ENCODE results near the gene RASGEF1C. TPM values are rescaled to one million over a fixed set of nuclear protein-coding genes. Genes with fewer than 3 reads are reported as not detected.

The RASGEF1C gene
- total RNA-seq, 1 donor from 2014 or later, result 0.27 TPM

DNA sequence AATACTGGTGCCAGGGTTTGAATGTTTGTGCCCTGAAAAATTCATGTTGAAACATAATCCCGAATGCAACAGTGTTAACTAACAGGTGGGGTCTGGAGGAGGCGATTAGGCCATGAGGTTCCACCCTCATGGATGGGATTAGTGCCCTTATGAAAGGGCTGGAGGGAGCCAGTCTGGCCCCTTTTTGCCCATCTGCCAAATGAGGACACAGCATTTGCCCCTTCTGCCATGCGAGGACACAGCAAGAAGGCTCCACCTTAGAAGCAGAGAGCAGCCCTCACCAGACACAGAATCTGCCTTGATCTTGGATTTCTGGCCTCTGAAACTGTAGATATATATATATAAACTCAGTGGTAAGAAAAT is 104.9 kb downstream of the RASGEF1C start:
- Histone ChIP-seq H3K36me3 (no peaks in the 10 kb centered on the region), H3K4me3 (no peak overlapping the region), H3K9me3 (replicated peaks) (peaks cover 31% of the 10 kb centered on the region), H3K27ac (replicated peaks) (no peak overlapping the region), H3K27me3 (ENCODE audit: low read depth) (peaks cover 52% of the 10 kb centered on the region), H3K4me1 (no peaks in the 10 kb centered on the region)
- intact Hi-C loops (cut with micrococcal nuclease), result no loop called here
- TF ChIP-seq, protein P1, sequence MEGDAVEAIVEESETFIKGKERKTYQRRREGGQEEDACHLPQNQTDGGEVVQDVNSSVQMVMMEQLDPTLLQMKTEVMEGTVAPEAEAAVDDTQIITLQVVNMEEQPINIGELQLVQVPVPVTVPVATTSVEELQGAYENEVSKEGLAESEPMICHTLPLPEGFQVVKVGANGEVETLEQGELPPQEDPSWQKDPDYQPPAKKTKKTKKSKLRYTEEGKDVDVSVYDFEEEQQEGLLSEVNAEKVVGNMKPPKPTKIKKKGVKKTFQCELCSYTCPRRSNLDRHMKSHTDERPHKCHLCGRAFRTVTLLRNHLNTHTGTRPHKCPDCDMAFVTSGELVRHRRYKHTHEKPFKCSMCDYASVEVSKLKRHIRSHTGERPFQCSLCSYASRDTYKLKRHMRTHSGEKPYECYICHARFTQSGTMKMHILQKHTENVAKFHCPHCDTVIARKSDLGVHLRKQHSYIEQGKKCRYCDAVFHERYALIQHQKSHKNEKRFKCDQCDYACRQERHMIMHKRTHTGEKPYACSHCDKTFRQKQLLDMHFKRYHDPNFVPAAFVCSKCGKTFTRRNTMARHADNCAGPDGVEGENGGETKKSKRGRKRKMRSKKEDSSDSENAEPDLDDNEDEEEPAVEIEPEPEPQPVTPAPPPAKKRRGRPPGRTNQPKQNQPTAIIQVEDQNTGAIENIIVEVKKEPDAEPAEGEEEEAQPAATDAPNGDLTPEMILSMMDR (IDR thresholded peaks at IDR 0.05; ENCODE audit: borderline replicate concordance), result no peak
- DNase-seq, result no peak

DNA sequence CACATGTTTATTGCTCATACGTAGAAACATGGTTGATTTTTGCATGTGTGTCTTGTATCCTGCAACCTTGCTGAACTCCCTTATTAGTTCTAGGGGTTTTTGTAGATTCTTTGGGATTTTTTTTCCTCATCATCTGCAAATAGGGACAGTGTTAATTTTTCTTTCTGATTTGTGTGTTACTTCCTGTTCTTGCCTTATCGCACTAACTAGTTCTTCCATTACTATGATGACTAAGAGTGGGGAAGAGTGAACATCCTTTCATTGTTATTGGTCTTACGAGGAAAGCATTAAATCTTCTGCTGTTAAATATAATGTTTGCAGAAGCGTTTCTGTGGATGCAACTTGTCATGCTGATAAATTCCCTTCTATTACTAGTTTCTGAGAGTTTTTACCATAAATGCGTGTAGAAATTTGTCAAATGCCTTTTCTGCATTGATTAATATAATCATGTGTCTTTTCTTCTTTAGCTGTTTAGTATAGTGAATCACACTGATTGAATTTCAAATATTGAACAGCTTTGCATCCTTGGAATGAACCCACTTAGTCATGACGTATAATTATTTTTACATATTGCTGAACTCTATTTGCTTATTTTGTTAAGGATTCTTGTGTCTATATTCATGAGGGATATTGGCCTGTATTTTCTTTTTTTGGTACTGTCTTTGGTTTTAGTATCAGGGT is 105.4 kb downstream of the RASGEF1C start:
- intact Hi-C loops (cut with micrococcal nuclease), result no loop called here
- no peak overlapping the region for H3K27ac ChIP-seq (replicated peaks)
- H3K9me3 ChIP-seq (replicated peaks), result peaks cover 30% of the 10 kb centered on the region
- TF ChIP-seq, protein P1 (IDR thresholded peaks at IDR 0.05; ENCODE audit: borderline replicate concordance), result no peak
- peaks cover 55% of the 10 kb centered on the region for H3K27me3 ChIP-seq (ENCODE audit: low read depth)
- H3K36me3 ChIP-seq, result no peaks in the 10 kb centered on the region
- no peaks in the 10 kb centered on the region for H3K4me1 ChIP-seq
- no peak overlapping the region for H3K4me3 ChIP-seq
- no peak for DNase-seq

DNA sequence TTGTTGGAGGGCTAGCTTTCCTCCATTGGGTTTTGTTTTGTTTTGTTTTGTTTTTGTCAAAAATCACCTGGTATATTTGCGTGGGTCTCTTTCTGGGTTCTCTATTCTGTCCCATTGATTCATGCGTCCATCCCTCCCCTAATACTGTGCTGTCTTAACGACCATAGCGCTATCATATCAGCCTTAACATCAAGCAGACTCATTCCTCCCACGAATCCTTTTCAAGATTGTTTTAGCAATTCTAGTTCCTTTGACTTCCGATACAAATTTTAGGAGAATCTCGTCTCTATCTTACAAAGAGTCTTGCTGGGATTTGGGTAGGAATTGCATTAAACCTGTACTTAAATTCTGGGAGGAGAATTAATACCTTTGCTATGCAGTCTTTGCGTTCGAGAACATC is 106.4 kb downstream of the RASGEF1C start:
- H3K4me3 ChIP-seq, result no peak overlapping the region
- DNase-seq, result no peak
- H3K36me3 ChIP-seq, result no peaks in the 10 kb centered on the region
- no peaks in the 10 kb centered on the region for H3K4me1 ChIP-seq
- H3K27me3 ChIP-seq (ENCODE audit: low read depth), result peaks cover 63% of the 10 kb centered on the region
- intact Hi-C loops (cut with micrococcal nuclease), result no loop called here
- H3K9me3 ChIP-seq (replicated peaks), result peaks cover 21% of the 10 kb centered on the region
- TF ChIP-seq, protein P1 (IDR thresholded peaks at IDR 0.05; ENCODE audit: borderline replicate concordance), result no peak
- H3K27ac ChIP-seq (replicated peaks), result no peak overlapping the region

DNA sequence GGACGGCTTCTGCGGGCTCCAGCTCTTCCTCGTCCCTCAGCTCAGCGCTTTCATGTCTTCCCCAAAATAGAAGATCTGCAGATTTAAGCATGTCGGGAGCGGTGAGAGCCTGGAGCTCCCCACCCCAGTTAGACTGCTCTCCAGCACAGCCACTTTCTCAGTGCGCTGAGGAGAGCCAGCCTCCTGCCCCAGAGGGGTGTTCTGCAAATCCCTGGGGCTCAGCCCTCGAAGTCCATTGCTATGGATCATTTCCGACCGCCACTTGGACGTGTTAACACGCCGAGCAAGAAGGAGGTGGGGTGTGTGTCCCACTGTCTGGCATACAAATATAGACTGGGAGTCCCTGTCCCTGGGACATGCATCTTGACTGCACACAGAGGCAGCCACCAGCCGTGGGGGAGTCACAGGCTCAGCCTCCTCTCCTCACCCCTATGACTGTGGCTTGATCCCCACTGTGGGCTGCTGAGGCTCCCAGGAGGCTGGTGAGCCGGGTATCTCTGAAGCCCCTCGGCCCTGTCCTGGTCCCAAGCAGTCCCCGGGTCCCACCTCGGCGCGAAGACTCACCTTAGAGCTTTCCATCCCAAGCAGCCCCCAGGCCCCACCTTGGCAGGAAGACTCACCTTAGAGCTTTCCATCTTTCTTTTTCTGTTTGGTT is 107.4 kb downstream of the RASGEF1C start:
- H3K4me1 ChIP-seq, result no peaks in the 10 kb centered on the region
- TF ChIP-seq, protein P1 (IDR thresholded peaks at IDR 0.05; ENCODE audit: borderline replicate concordance), result no peak
- H3K9me3 ChIP-seq (replicated peaks), result peaks cover 10% of the 10 kb centered on the region
- H3K27ac ChIP-seq (replicated peaks), result no peak overlapping the region
- H3K27me3 ChIP-seq (ENCODE audit: low read depth), result peaks cover 63% of the 10 kb centered on the region
- no peak overlapping the region for H3K4me3 ChIP-seq
- H3K36me3 ChIP-seq, result no peaks in the 10 kb centered on the region
- DNase-seq, result no peak
- intact Hi-C loops (cut with micrococcal nuclease), result no loop called here

DNA sequence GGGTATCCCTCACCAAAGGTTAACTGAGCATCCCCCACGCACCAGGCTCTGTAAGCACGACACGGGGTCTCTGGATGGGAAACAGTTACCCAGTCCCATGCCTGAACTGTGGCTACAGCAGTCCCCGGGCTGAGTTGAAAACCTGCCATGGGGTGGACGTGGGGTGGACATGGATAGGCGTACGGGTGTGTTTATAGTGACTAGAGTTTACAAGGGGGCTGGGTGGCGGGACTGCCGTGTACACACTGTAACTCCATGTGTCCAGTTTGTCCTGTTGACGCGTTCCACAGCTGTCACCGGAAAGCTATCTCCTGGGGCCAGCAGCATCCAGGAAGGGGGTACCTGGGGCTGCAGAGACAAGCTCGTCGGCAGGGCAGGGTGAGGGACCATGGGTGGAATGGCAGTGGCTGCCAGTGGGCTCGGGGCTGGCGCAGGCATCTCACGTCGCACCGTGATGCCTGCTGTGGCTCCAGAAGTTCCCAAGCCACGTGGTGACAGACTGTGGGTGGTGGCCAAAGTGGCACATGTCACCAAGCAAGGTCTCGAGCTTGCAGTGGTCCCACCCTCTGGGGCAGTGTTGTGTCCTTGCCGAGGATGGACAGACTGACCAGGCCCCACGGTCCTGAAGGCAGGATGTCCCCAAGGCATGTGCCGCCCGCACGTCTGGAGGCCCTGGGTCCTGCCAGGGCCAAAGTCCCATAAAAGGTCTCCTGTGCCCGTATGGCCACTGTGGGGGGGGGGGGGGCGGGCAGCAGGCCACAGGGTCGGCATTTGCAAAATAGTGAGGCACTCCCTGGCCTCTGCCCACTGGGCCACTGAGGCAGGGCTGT is 108.2 kb downstream of the RASGEF1C start:
- no peaks in the 10 kb centered on the region for H3K4me1 ChIP-seq
- TF ChIP-seq, protein P1 (IDR thresholded peaks at IDR 0.05; ENCODE audit: borderline replicate concordance), result no peak
- DNase-seq, result no peak
- peaks cover 63% of the 10 kb centered on the region for H3K27me3 ChIP-seq (ENCODE audit: low read depth)
- H3K9me3 ChIP-seq (replicated peaks), result peaks cover 3% of the 10 kb centered on the region
- H3K27ac ChIP-seq (replicated peaks), result no peak overlapping the region
- no peaks in the 10 kb centered on the region for H3K36me3 ChIP-seq
- no peak overlapping the region for H3K4me3 ChIP-seq
- intact Hi-C loops (cut with micrococcal nuclease), result no loop called here

All from left ventricle myocardium inferior (tissue), 1 donor.